H1 (cell line): Measurements from ENCODE around the gene CACNA2D3. TPM values are rescaled to one million over a fixed set of nuclear protein-coding genes. Genes with fewer than 3 reads are reported as not detected.

Experiments used
- CTCF ChIA-PET: fragments of 300-600 bp; sonication (Branson Sonifier 250); formaldehyde crosslinking; loops from one replicate; lab custom pipeline; 2021; ENCODE audit not compliant: partially characterized antibody; lab: Charles Lee
- POLR2A ChIA-PET: fragments of 300-600 bp; sonication (Branson Sonifier 250); formaldehyde crosslinking; loops from one replicate; lab custom pipeline; 2021; ENCODE audit warnings: inconsistent platforms; ENCODE audit not compliant: partially characterized antibody; lab: Charles Lee
- DNase-seq, 2 experiments: peaks; one replicate each; pipeline versions ENCODE4 v3.0.0 to v3.0.0-alpha.2; 2010 to 2022; ENCODE audit warnings: low spot score in 2 of 2, low read depth in 1 of 2, mixed read lengths in 1 of 2
- FAIRE-seq: peaks from 2 replicates; lab custom pipeline; 2011; peaks lifted over from hg19 to GRCh38; lab: Jason Lieb, UNC
- H2AFZ ChIP-seq: 2 replicates; pipeline ENCODE4 v1.8.1; 2012; ENCODE audit warnings: low read length, inconsistent platforms
- H2AK5ac ChIP-seq: 2 replicates; pipeline ENCODE4 v1.6.1; 2013; ENCODE audit warnings: low read depth, low read length
- H2BK120ac ChIP-seq: replicated peaks from 2 replicates; pipeline ENCODE3; 2013; ENCODE audit warnings: low read depth, low read length, inconsistent platforms
- H2BK12ac ChIP-seq: 2 replicates; pipeline ENCODE4 v1.6.1; 2013; ENCODE audit warnings: low read depth, low read length
- H2BK15ac ChIP-seq: 2 replicates; pipeline ENCODE4 v1.6.1; 2013; ENCODE audit warnings: low read length
- H2BK20ac ChIP-seq: 2 replicates; pipeline ENCODE4 v1.6.1; 2013; ENCODE audit warnings: low read length
- H2BK5ac ChIP-seq: 2 replicates; pipeline ENCODE4 v1.6.1; 2013; ENCODE audit warnings: low read depth, low read length
- H3K14ac ChIP-seq: 2 replicates; pipeline ENCODE4 v1.6.1; 2013; ENCODE audit warnings: inconsistent platforms; ENCODE audit not compliant: insufficient read length
- H3K18ac ChIP-seq: 2 replicates; pipeline ENCODE4 v1.6.1; 2013; ENCODE audit warnings: low read length; ENCODE audit errors: extremely low read depth
- H3K23ac ChIP-seq: 2 replicates; pipeline ENCODE4 v1.6.1; 2013; ENCODE audit warnings: inconsistent platforms; ENCODE audit not compliant: insufficient read length
- H3K23me2 ChIP-seq: 2 replicates; pipeline ENCODE4 v1.6.1; 2013; ENCODE audit warnings: low read depth, low read length
- H3K27ac ChIP-seq: 2 replicates; pipeline ENCODE4 v1.6.1; 2011; ENCODE audit warnings: low read depth, low read length, inconsistent platforms
- H3K27me3 ChIP-seq, 4 experiments: replicated peaks in 1 of 4; 1 replicate in 1 of 4; 2 replicates in 3 of 4; pipeline versions ENCODE4 v1.6.1 to v1.8.1; 2011 to 2013; ENCODE audit warnings: low read length in 3 of 4, mild to moderate bottlenecking in 3 of 4, inconsistent platforms in 2 of 4, mixed read lengths in 2 of 4, moderate library complexity in 1 of 4; ENCODE audit not compliant: control insufficient read depth in 3 of 4, insufficient read depth in 3 of 4; ENCODE audit errors: extremely low read depth in 1 of 4
- H3K36me3 ChIP-seq, 4 experiments: 2 replicates each; pipeline versions ENCODE4 v1.6.1 to v1.8.1; 2011 to 2013; ENCODE audit warnings: mild to moderate bottlenecking in 4 of 4, low read length in 3 of 4, moderate library complexity in 2 of 4, control low read depth in 1 of 4, inconsistent platforms in 1 of 4; ENCODE audit not compliant: insufficient read depth in 4 of 4, control insufficient read depth in 2 of 4
- H3K4ac ChIP-seq: replicated peaks from 2 replicates; pipeline ENCODE3; 2013; ENCODE audit warnings: low read length, low read depth, mixed read lengths, inconsistent platforms; ENCODE audit not compliant: insufficient read length
- H3K4me1 ChIP-seq, 4 experiments: replicated peaks in 1 of 4; 1 replicate in 1 of 4; 2 replicates in 3 of 4; pipeline versions ENCODE4 v1.6.1 to v1.8.1; 2011 to 2013; ENCODE audit warnings: low read length in 3 of 4, inconsistent platforms in 2 of 4, mixed read lengths in 1 of 4; ENCODE audit not compliant: insufficient read depth in 4 of 4, control insufficient read depth in 3 of 4
- H3K4me2 ChIP-seq, 2 experiments: 2 replicates each; pipeline versions ENCODE4 v1.6.1 to v1.8.1; 2011 to 2013; ENCODE audit warnings: low read depth in 2 of 2, low read length in 2 of 2, control low read depth in 1 of 2, inconsistent platforms in 1 of 2, mild to moderate bottlenecking in 1 of 2; ENCODE audit not compliant: insufficient read depth in 1 of 2
- H3K4me3 ChIP-seq, 4 experiments: fragments of 200-600, 300-600 bp in 1 of 4; sonication (generic), shearing (Covaris generic), sonication (Bioruptor Twin) in 1 of 4; 2 replicates each; pipeline versions ENCODE4 v1.5.1 to v1.8.1; 2011 to 2016; ENCODE audit warnings: low read length in 4 of 4, low read depth in 3 of 4, control low read depth in 2 of 4, inconsistent platforms in 2 of 4, mild to moderate bottlenecking in 2 of 4, mixed read lengths in 1 of 4, moderate library complexity in 1 of 4; ENCODE audit not compliant: insufficient read depth in 2 of 4; ENCODE audit errors: extremely low read depth in 1 of 4
- H3K56ac ChIP-seq: replicated peaks from 2 replicates; pipeline ENCODE3; 2013; ENCODE audit warnings: low read depth, mild to moderate bottlenecking, mixed read lengths, low read length, inconsistent platforms; ENCODE audit not compliant: insufficient read length
- H3K79me1 ChIP-seq: 2 replicates; pipeline ENCODE4 v1.6.1; 2013; ENCODE audit warnings: low read depth, low read length, control low read depth
- H3K79me2 ChIP-seq, 2 experiments: 2 replicates each; pipeline versions ENCODE4 v1.6.1 to v1.8.1; 2012 to 2013; ENCODE audit warnings: low read length in 2 of 2, mild to moderate bottlenecking in 2 of 2, inconsistent platforms in 1 of 2; ENCODE audit not compliant: insufficient read depth in 2 of 2, control insufficient read depth in 1 of 2
- H3K9ac ChIP-seq, 4 experiments: replicated peaks in 1 of 4; 1 replicate in 1 of 4; 2 replicates in 3 of 4; pipeline versions ENCODE4 v1.6.1 to v1.8.1; 2011 to 2013; ENCODE audit warnings: low read depth in 3 of 4, low read length in 3 of 4, control low read depth in 2 of 4, mild to moderate bottlenecking in 2 of 4, moderate library complexity in 2 of 4, inconsistent platforms in 1 of 4; ENCODE audit errors: extremely low read depth in 1 of 4
- H3K9me3 ChIP-seq, 2 experiments: 2 replicates each; pipeline versions ENCODE4 v1.6.1 to v1.8.1; 2012 to 2013; ENCODE audit warnings: mild to moderate bottlenecking in 2 of 2, moderate library complexity in 2 of 2, control low read depth in 1 of 2, inconsistent platforms in 1 of 2, low read depth in 1 of 2, low read length in 1 of 2, mixed read lengths in 1 of 2; ENCODE audit not compliant: insufficient read depth in 2 of 2
- H4K20me1 ChIP-seq, 2 experiments: replicated peaks in 1 of 2; 2 replicates each; pipeline versions ENCODE3 to v1.8.1; 2011 to 2013; ENCODE audit warnings: inconsistent platforms in 2 of 2, low read length in 2 of 2, mild to moderate bottlenecking in 1 of 2; ENCODE audit not compliant: insufficient read depth in 2 of 2, control insufficient read depth in 1 of 2
- H4K5ac ChIP-seq: 2 replicates; pipeline ENCODE4 v1.6.1; 2013; ENCODE audit warnings: low read length, low read depth, mixed read lengths, inconsistent platforms; ENCODE audit not compliant: insufficient read length
- H4K8ac ChIP-seq: 2 replicates; pipeline ENCODE4 v1.8.0; 2013; ENCODE audit warnings: mild to moderate bottlenecking, moderate library complexity, low read length, inconsistent platforms; ENCODE audit not compliant: insufficient read depth; ENCODE audit errors: extremely low read depth
- H4K91ac ChIP-seq: replicated peaks from 2 replicates; pipeline ENCODE3; 2013; ENCODE audit warnings: low read length, mixed read lengths, inconsistent platforms; ENCODE audit not compliant: insufficient read length
- FOSL1 ChIP-seq: IDR thresholded peaks from 2 replicates; pipeline ENCODE4 v1.6.1; 2011; ENCODE audit warnings: mild to moderate bottlenecking, low read depth, low read length, moderate library complexity; ENCODE audit not compliant: insufficient read depth
- JUND ChIP-seq: IDR thresholded peaks from 2 replicates; pipeline ENCODE4 v1.6.1; 2011; ENCODE audit warnings: mild to moderate bottlenecking, improper control_type of control experiment, low read length
- MAFK ChIP-seq: IDR thresholded peaks from 2 replicates; pipeline ENCODE4 v1.6.1; 2012; ENCODE audit warnings: low read depth, mild to moderate bottlenecking, improper control_type of control experiment, low read length
- SUZ12 ChIP-seq: fragments of 200-600 bp; sonication (generic); IDR thresholded peaks from 2 replicates; pipeline ENCODE4 v1.6.1; 2012; ENCODE audit warnings: mild to moderate bottlenecking, inconsistent platforms, low read length, moderate library complexity, mixed read lengths
- TAF1 ChIP-seq: IDR thresholded peaks from 2 replicates; pipeline ENCODE4 v1.6.1; 2011; ENCODE audit warnings: mild to moderate bottlenecking, low read depth, low read length
- TCF12 ChIP-seq: IDR thresholded peaks from 2 replicates; pipeline ENCODE4 v1.6.1; 2011; ENCODE audit warnings: low read depth, mild to moderate bottlenecking, low read length
- WGBS, 2 experiments: shearing (Covaris generic) in 1 of 2; methylation state at CpG; one replicate each; pipeline versions ENCODE4 v1.1.6 to v1.1.7; 2013 to 2015; ENCODE audit warnings: low lambda C conversion rate in 2 of 2, mixed read lengths in 2 of 2, inconsistent platforms in 1 of 2, low coverage in 1 of 2, missing lambda C conversion rate in 1 of 2; ENCODE audit not compliant: insufficient replicate concordance in 2 of 2, insufficient coverage in 1 of 2, insufficient read length in 1 of 2; ENCODE audit errors: extremely low coverage in 1 of 2, missing lambda C conversion rate in 1 of 2; 5-methylcytosine and 5-hydroxymethylcytosine counted together
- polyA plus RNA-seq, 7 experiments: library from polyadenylated mRNA; depleted of rRNA in 3 of 7; stranded (reverse) in 5 of 7; unstranded in 2 of 7; fragments of >200 nt in 5 of 7; fragments of 200-250 nt in 2 of 7; gene quantifications; 1 replicate in 5 of 7; 2 replicates in 1 of 7; 4 replicates in 1 of 7; pipeline versions ENCODE4 v1.2.1 to v1.2.3, GENCODE V29; 2011 to 2013; ENCODE audit warnings: missing spikeins in 2 of 7, mixed read lengths in 2 of 7
- total RNA-seq: library from RNA; stranded (reverse); fragmentation: NEBNext Ultra II Directional; extraction: Animal tissue kit (Norgen Biotek cat#: 25700); gene quantifications from 2 replicates; pipeline ENCODE4 v1.2.1, GENCODE V29; 2021

CACNA2D3 gene
- total and polyA plus RNA-seq, 2 of the 8 experiments (the other 6 are each of a cell fraction or from before 2014, with no cell fraction given), result 1.5 to 1.8 TPM

- Histone ChIP-seq H3K56ac (no peak overlapping the region), H3K4me2 (no peak overlapping the region; a peak in 1 of 4 replicates), H3K9me3 (no peaks in the 10 kb centered on the region), H3K36me3 (no peaks in the 10 kb centered on the region; a peak in 2 of 8 replicates), H4K8ac (no peak overlapping the region), H3K18ac (peak overlapping the region; percentile 19; the same call in 1 of the 2 replicates), H3K79me1 (no peaks in the 10 kb centered on the region), H3K4ac (no peak overlapping the region), H3K27ac (no peak overlapping the region), H4K20me1 (no peaks in the 10 kb centered on the region), H2BK120ac (peak overlapping the region; percentile 24), H3K4me1 (peaks cover 3 to 22% (median 13%) of the 10 kb centered on the region in 4 experiments; a peak in 5 of 7 replicates), H2BK5ac (peak overlapping the region; percentile 49; the same call in 1 of the 2 replicates), H2BK15ac (no peak overlapping the region), H2BK12ac (peak overlapping the region; percentile 78; the same call in 1 of the 2 replicates), H3K9ac (no peak overlapping the region), H2AFZ (no peak overlapping the region), H2AK5ac (no peak overlapping the region), H3K23me2 (no peaks in the 10 kb centered on the region), H3K4me3 (no peak overlapping the region), H4K91ac (peak overlapping the region; percentile 13), H3K23ac (no peak overlapping the region), H3K79me2 (no peaks in the 10 kb centered on the region), H2BK20ac (peak overlapping the region; percentile 44), H3K14ac (no peak overlapping the region), H4K5ac (no peak overlapping the region), H3K27me3 (no peaks in the 10 kb centered on the region)
- WGBS, 2 experiments, result 81% methylated on average over 5 of the region's 5 CpGs; no CpG with 5 or more reads in 1 of the 2 experiments
- CTCF ChIA-PET, result interaction anchor here (0.6 to 1.4 kb wide), 2 partner anchors 40 to 109 kb away, joined by 3 to 4 read pairs; no protein-coding TSS in a partner anchor
- FAIRE-seq, result no peak
- POLR2A ChIA-PET, result interaction anchor here (1.5 to 2.3 kb wide), 3 partner anchors 9 to 80 kb away, joined by 3 to 7 read pairs (median 6); no protein-coding TSS in a partner anchor
- DNase-seq, result no peak
- TF ChIP-seq JUND (no peak), SUZ12 (no peak), TAF1 (no peak), MAFK (no peak), FOSL1 (no peak), TCF12 (no peak)
Measured at GRCh38 chr3:54710954-54711353, 588.6 kb downstream of the CACNA2D3 start.
